AG10803 (cell line): Measurements from ENCODE around the gene TCF7L2.

Experiments
- DNase-seq: peaks from one replicate; pipeline ENCODE4 v3.0.0; 2010; ENCODE audit warnings: low read depth
- H3K4me3 ChIP-seq: 2 replicates; pipeline ENCODE4 v1.5.1; 2011; ENCODE audit warnings: mild to moderate bottlenecking, low read length, control low read depth
- TF ChIP-seq, protein P1 (sequence below): conservative IDR thresholded peaks from 2 replicates; pipeline ENCODE4 v1.5.1; 2011; ENCODE audit warnings: mild to moderate bottlenecking, low read length, control low read depth, inconsistent platforms

Gene TCF7L2

DNA sequence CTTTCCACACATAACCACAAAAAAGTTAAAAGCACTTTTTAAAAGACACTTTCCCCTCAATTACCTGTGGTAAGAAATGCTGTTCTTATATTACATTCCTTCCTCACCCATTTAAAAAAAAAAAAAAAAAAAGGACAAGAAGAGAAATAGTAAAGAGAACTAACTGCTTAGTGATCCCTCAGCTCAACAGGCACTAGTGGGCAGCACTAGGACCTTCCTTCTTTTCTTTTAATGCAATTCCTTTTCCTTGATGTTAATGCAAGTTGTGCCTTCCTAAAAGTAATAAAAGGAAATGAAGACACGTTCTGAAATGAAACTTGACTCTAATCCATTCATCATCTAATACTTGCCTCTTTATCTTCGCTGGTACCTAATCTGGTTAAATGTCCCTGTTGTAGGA lies 189.7 kb downstream of the TCF7L2 start:
- DNase-seq = peak; percentile 46
- no peak overlapping the region for H3K4me3 ChIP-seq
- TF ChIP-seq, protein P1, sequence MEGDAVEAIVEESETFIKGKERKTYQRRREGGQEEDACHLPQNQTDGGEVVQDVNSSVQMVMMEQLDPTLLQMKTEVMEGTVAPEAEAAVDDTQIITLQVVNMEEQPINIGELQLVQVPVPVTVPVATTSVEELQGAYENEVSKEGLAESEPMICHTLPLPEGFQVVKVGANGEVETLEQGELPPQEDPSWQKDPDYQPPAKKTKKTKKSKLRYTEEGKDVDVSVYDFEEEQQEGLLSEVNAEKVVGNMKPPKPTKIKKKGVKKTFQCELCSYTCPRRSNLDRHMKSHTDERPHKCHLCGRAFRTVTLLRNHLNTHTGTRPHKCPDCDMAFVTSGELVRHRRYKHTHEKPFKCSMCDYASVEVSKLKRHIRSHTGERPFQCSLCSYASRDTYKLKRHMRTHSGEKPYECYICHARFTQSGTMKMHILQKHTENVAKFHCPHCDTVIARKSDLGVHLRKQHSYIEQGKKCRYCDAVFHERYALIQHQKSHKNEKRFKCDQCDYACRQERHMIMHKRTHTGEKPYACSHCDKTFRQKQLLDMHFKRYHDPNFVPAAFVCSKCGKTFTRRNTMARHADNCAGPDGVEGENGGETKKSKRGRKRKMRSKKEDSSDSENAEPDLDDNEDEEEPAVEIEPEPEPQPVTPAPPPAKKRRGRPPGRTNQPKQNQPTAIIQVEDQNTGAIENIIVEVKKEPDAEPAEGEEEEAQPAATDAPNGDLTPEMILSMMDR = peak; percentile 56

DNA sequence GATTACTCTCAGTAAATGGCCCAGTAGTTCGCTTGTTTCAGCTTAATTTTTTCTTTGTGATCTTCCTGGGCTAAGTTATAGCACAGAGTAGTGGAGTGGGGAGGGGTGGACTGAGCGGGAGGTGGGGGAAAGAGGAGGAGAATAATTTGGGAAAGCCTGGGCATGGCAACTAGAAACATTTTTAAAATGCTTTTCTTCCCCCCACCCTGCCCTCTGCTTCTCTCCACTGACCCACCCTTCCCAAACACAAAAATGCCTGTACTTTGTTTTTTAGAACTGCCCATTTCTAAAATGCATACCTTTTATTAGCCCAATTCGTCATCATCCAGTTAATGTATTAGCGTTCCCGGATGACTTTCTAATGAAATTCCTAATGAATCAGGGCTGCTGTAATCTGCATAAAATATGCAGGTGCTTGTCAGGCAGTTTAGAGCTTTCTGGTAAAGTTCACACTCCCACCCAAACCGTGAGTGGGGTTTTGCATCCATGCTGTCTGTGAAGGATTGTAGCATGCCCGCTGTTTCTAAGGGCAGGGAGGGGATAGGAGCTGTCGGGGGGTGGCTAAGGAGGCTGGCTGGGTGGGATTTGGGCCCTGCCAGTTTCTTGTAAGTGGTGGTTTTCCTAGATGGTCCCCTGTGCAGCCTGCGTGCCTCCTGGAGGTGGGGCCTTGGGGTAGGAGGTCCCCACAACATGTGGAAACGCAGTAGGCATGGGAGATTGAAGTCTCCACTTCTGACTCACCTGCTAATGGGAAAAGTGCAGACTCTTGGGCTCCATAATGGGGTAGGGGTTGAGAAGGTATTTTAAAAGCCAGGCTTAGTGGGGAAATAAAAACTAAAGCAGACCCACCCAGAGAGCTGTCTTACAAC lies 190.3 kb downstream of the TCF7L2 start:
- TF ChIP-seq, protein P1 = no peak
- no peak overlapping the region for H3K4me3 ChIP-seq

DNA sequence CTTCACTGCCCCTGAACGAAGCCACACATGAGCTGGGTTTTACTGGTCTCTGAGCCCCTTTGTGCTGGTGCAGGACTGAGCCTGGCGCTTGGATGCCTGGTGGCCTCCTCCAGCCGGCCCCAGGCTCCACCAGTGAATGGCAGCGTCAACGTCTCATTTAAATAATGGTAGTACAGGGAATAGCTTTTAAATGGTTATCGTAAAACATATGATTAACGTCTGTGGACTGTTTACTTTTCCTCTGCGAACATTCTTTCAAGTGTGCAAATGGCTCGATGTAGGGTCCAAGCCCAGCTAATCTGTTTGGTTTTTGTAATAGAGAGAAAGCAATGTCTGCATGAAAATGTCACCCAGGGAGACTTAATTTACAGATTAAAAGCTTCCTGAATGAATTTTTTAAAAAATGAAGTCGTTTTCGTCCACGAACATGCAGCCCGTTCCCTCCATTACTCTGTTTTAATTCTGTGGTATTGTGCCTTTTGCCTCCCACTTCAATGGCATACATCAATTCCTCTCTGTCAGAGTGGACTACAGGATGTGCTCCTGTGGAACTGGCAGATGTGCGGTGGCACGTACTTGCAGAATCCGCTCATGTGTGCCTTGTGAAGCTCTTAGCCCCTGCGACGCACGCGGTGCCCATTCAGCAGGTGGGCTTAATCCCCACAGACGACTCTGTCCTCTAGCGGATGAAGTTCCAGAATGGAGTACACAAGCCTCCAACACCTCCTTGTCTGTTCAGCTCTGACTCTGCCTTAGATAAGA lies 192.7 kb downstream of the TCF7L2 start:
- no peak for DNase-seq

More for the DNA sequence above, 190.3 kb downstream of the TCF7L2 start:
- no peak for DNase-seq

DNA sequence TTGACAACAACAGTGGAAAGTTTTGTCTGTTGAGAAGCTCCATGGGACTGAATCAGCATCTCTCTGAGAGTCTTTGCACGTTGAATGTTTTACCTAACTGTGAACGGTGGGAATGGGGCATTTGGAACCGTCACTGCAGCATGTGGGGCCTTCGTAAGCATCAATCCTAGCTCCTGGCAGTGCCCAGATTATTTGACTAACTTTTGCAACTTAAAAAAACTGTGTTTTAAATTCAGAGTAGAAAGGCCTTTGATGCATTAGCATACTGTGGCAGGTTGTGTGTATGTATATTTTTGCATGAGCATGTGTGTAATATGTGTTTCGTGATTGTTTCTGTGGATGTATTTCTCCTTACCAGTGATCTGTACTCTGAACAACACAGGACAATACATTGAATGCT lies 194.5 kb downstream of the TCF7L2 start:
- TF ChIP-seq, protein P1 = no peak
- no peak overlapping the region for H3K4me3 ChIP-seq
- DNase-seq = no peak

More for the DNA sequence above, 192.7 kb downstream of the TCF7L2 start:
- TF ChIP-seq, protein P1 = no peak
- H3K4me3 ChIP-seq = no peak overlapping the region

DNA sequence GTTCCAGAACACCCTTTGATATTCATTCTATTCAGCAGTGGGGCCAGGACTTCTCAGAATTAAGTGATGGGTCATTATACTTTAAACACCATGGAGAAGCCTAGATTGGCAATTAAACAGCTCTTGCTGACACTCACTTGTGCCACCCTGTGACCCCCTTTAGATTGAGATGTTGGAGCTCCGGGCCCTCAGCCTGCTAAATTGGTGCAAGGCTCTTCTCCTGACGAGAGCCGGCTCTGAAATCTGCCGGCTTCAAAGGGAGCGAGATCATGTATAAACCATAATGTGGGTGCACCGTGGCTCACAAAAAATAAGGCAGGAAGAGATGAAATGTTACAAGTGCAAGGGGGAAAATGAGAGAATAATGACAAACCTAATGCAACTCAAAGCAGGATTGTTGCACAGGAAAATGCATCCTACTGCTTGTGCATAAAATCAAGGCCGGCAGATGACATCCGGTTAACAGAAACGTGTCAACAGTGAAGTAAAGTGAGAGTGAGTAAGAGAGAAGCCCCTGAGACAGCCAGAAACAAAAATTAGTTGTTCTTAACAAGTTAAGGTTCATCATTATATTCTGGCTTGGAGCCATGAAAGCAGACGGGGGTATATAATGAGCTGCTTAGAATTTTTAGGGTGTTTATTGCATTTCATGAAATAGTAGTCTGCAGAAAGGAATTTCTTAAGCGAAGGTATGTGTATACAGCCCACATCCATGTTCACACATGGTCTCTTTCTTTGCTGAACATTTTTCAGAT lies 198.2 kb downstream of the TCF7L2 start:
- no peak overlapping the region for H3K4me3 ChIP-seq
- DNase-seq = no peak
- TF ChIP-seq, protein P1 = no peak

DNA sequence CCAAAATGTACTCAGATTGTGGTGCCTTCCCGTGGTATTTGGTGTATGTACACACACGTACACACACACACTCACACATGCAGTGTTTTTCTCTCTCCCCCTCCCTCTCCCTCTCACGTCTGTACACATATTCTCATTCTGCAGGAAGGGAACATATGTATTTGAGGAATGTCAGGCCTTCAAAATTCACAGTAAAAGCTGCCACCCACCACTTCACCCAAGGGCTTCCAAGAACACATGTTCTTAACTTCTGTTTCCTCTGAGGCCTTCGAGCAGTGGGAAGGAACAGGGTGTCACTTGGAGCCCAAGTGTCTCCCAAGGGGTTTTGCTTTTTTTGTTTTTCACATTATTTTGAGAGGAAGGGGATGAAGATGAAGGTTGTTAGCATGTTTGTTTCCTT lies 198.9 kb downstream of the TCF7L2 start:
- no peak overlapping the region for H3K4me3 ChIP-seq
- DNase-seq = peak; percentile 42
- TF ChIP-seq, protein P1 = no peak
